Cardiac muscle cell (in vitro differentiated cells and primary cell): ENCODE measurements around the gene SCOC. TPM values are rescaled to one million over a fixed set of nuclear protein-coding genes. Genes with fewer than 3 reads are reported as not detected.
"Not testable (repeated sequence)": the region's sequence is repeated elsewhere in the genome, so short reads cannot be mapped to it uniquely, and the experiment has no call there.

ENCODE experiments used
- DNase-seq, 2 donors: peaks; one replicate each; pipeline versions ENCODE4 v3.0.0 to v3.0.0-alpha.2; 2010 to 2017; ENCODE audit warnings: low read depth in 1 of 2, low spot score in 1 of 2
- H3K27ac ChIP-seq: fragments of 200-600 bp; sonication (generic); 2 replicates; pipeline ENCODE4 v1.5.1; 2016
- H3K27me3 ChIP-seq: fragments of 200-600 bp; sonication (generic); 2 replicates; pipeline ENCODE4 v1.6.0; 2016; ENCODE audit warnings: control low read depth
- H3K36me3 ChIP-seq: fragments of 200-600 bp; sonication (generic); 2 replicates; pipeline ENCODE4 v1.5.1; 2016; ENCODE audit warnings: control low read depth
- H3K4me1 ChIP-seq: fragments of 200-600 bp; sonication (generic); 2 replicates; pipeline ENCODE4 v1.8.1; 2017; ENCODE audit warnings: low read depth, mild to moderate bottlenecking, mixed run types
- H3K4me3 ChIP-seq: fragments of 200-600 bp; sonication (generic); 2 replicates; pipeline ENCODE4 v1.5.1; 2016; ENCODE audit warnings: mild to moderate bottlenecking
- H3K9me3 ChIP-seq: fragments of 200-600 bp; sonication (generic); 2 replicates; pipeline ENCODE4 v1.5.1; 2017; ENCODE audit warnings: low read depth, mild to moderate bottlenecking, control low read depth
- CTCF ChIP-seq: IDR thresholded peaks from 2 replicates; pipeline ENCODE4 v1.5.1; 2012; ENCODE audit warnings: low read depth, mild to moderate bottlenecking, low read length
- polyA plus RNA-seq: library from polyadenylated mRNA; unstranded; fragments of >200 nt; fragmentation: Nextera tagmentation; extraction: Ambion mirVana; gene quantifications from 2 replicates; pipeline ENCODE4 v1.2.1, GENCODE V29; 2016
- total RNA-seq: library from RNA; depleted of rRNA; stranded (reverse); fragments of >200 nt; gene quantifications from 2 replicates; pipeline ENCODE4 v1.2.3, GENCODE V29; 2016

The SCOC gene
- total and polyA plus RNA-seq, 2 experiments from 2014 or later = 37.0 to 134 TPM

DNA sequence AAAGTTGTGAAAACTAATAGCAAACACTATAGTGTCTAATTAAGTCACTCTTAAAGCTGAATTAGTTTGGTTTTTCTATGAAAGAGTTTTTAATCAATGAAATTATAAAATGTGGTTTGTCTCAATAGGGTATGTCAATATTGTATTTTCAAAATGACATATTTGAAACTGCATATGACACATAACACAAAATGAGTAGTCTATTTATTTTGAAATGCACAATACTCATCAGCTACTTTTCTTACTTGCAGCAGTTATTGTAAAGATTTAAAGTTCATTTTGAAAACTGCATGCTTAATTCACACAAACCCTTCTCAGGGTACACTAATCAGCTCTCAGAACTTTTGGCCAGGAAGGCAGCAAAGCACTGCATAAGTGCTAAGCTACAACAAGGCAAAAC is 32.8 kb downstream of the SCOC start:
- peaks cover 5% of the 10 kb centered on the region for H3K4me1 ChIP-seq
- H3K4me3 ChIP-seq = no peak overlapping the region
- H3K27me3 ChIP-seq = no peaks in the 10 kb centered on the region
- DNase-seq = no peak
- H3K27ac ChIP-seq = no peak overlapping the region
- H3K36me3 ChIP-seq = no peaks in the 10 kb centered on the region
- H3K9me3 ChIP-seq = no peaks in the 10 kb centered on the region
- TF ChIP-seq CTCF = no peak

GRCh38 chr4:140408974-140409373 is 35.5 kb downstream of the SCOC start:
- peaks cover 5% of the 10 kb centered on the region for H3K4me1 ChIP-seq
- TF ChIP-seq CTCF = no peak
- H3K36me3 ChIP-seq = no peaks in the 10 kb centered on the region
- no peaks in the 10 kb centered on the region for H3K9me3 ChIP-seq
- H3K4me3 ChIP-seq = no peak overlapping the region
- no peak for DNase-seq
- H3K27me3 ChIP-seq = no peaks in the 10 kb centered on the region
- no peak overlapping the region for H3K27ac ChIP-seq

GRCh38 chr4:140413130-140413969 is 39.9 kb downstream of the SCOC start:
- not testable (repeated sequence) for DNase-seq, H3K9me3 ChIP-seq, H3K4me3 ChIP-seq

GRCh38 chr4:140423106-140423505 is 49.7 kb downstream of the SCOC start:
- Histone ChIP-seq H3K27me3 (no peaks in the 10 kb centered on the region), H3K4me1 (no peaks in the 10 kb centered on the region), H3K9me3 (no peaks in the 10 kb centered on the region), H3K36me3 (no peaks in the 10 kb centered on the region), H3K4me3 (no peak overlapping the region), H3K27ac (no peak overlapping the region)
- no peak for DNase-seq
- no peak for TF ChIP-seq CTCF

More at GRCh38 chr4:140413130-140413969, 39.9 kb downstream of the SCOC start:
- not testable (repeated sequence) for H3K36me3 ChIP-seq, H3K4me1 ChIP-seq, H3K27ac ChIP-seq, H3K27me3 ChIP-seq

DNA sequence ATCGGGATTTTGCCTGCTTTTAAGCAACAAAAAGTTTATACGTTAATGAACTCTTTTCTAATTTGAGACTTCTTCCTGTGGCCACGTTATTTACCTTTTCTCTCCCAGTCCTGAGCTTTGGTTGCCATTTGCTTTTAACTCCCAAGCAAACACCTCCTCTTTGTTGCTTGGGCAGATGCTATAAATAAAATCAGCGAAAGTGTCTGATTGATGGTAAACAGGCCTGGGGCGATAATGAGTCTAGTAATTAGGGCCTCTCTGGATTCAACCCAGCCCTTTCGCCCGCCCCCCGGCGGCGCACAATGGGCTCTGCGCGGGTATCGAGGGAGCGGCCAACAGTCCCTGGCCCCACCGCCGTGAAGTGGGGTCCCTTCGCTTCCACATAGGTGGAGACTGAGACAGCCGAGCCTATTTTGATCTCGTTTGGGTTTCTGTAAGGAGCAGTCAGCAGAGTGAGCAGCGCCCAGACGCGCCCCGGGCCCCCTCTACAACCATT is 53.2 kb downstream of the SCOC start:
- Histone ChIP-seq H3K4me1 (no peaks in the 10 kb centered on the region), H3K27me3 (no peaks in the 10 kb centered on the region), H3K9me3 (no peaks in the 10 kb centered on the region), H3K27ac (peak overlapping the region; percentile 52), H3K4me3 (peak overlapping the region; percentile 61), H3K36me3 (no peaks in the 10 kb centered on the region)
- DNase-seq = peak; percentile 3 to 65
- TF ChIP-seq CTCF = no peak

- TF ChIP-seq CTCF = peak; percentile 33
Measured at GRCh38 chr4:140427106-140427918, 53.9 kb downstream of the SCOC start, which contains the start of gene CLGN. Gene CLGN, minus strand, starts transcription at chr4:140427648. Its CDS starts 14,570 bp downstream, at chr4:140413078.

More at GRCh38 chr4:140427106-140427918, 53.9 kb downstream of the SCOC start, which contains the start of gene CLGN:
- no peaks in the 10 kb centered on the region for H3K9me3 ChIP-seq
- H3K4me1 ChIP-seq = no peaks in the 10 kb centered on the region
- H3K36me3 ChIP-seq = no peaks in the 10 kb centered on the region
- no peaks in the 10 kb centered on the region for H3K27me3 ChIP-seq
- H3K4me3 ChIP-seq = peak within 1 kb of the TSS; percentile 61
- peak; percentile 53 to 94 for DNase-seq
- peak within 1 kb of the TSS; percentile 52 for H3K27ac ChIP-seq
